GM12878 (cell line): ENCODE data around the gene CFL2. TPM values are rescaled to one million over a fixed set of nuclear protein-coding genes. Genes with fewer than 3 reads are reported as not detected.

ENCODE experiments used
- BHLHE40 ChIP-seq, 2 experiments: fragments of 450-650 bp in 1 of 2; IDR thresholded peaks; 2 replicates each; pipeline ENCODE4 v1.6.1; 2011 to 2017; ENCODE audit warnings: low read depth in 2 of 2, borderline replicate concordance in 1 of 2, improper control_type of control experiment in 1 of 2, low read length in 1 of 2, mild to moderate bottlenecking in 1 of 2
- CBX3 ChIP-seq: fragments of 200-600 bp; sonication (generic); IDR thresholded peaks from 2 replicates; pipeline ENCODE4 v1.6.1; 2016; ENCODE audit warnings: low read depth, borderline replicate concordance
- CTCF ChIP-seq, 3 experiments: IDR thresholded peaks in 2 of 3; conservative IDR thresholded peaks in 1 of 3; 2 replicates each; pipeline ENCODE4 v1.5.1; 2011; ENCODE audit warnings: low read depth in 3 of 3, low read length in 3 of 3, mild to moderate bottlenecking in 3 of 3, control low read depth in 2 of 3, moderate library complexity in 2 of 3, inconsistent platforms in 1 of 3, mixed read lengths in 1 of 3; ENCODE audit not compliant: control insufficient read depth in 2 of 3, insufficient read depth in 1 of 3; ENCODE audit errors: extremely low read depth in 1 of 3
- DPF2 ChIP-seq: fragments of 450-650 bp; IDR thresholded peaks from 2 replicates; pipeline ENCODE4 v1.6.1; 2017; ENCODE audit warnings: mild to moderate bottlenecking
- FOXM1 ChIP-seq: IDR thresholded peaks from 2 replicates; pipeline ENCODE4 v1.6.1; 2012; ENCODE audit warnings: low read depth, mild to moderate bottlenecking, inconsistent platforms, low read length, moderate library complexity
- HDAC2 ChIP-seq: fragments of 200-600 bp; sonication (generic); IDR thresholded peaks from 2 replicates; pipeline ENCODE4 v1.6.1; 2017
- JUND ChIP-seq: IDR thresholded peaks from 2 replicates; pipeline ENCODE4 v1.6.1; 2012; ENCODE audit warnings: low read depth, mild to moderate bottlenecking, low read length, improper control_type of control experiment, moderate library complexity
- MEF2A ChIP-seq: IDR thresholded peaks from 2 replicates; pipeline ENCODE4 v1.6.1; 2011; ENCODE audit warnings: low read depth, mild to moderate bottlenecking, low read length, moderate library complexity; ENCODE audit not compliant: insufficient read depth
- MLLT1 ChIP-seq: fragments of 450-650 bp; IDR thresholded peaks from 2 replicates; pipeline ENCODE4 v1.6.1; 2016; ENCODE audit warnings: mild to moderate bottlenecking
- MTA2 ChIP-seq: fragments of 450-650 bp; IDR thresholded peaks from 2 replicates; pipeline ENCODE4 v1.6.1; 2016; ENCODE audit warnings: low read depth, mild to moderate bottlenecking, moderate library complexity
- MTA3 ChIP-seq: IDR thresholded peaks from 2 replicates; pipeline ENCODE4 v1.6.1; 2012; ENCODE audit warnings: low read length, inconsistent platforms, borderline replicate concordance
- MYC ChIP-seq: IDR thresholded peaks from 2 replicates; pipeline ENCODE4 v1.6.1; 2011; ENCODE audit warnings: mild to moderate bottlenecking, low read length, moderate library complexity, inconsistent platforms; ENCODE audit not compliant: insufficient read depth, insufficient replicate concordance, insufficient read length, severe bottlenecking
- NFIC ChIP-seq: IDR thresholded peaks from 2 replicates; pipeline ENCODE4 v1.6.1; 2012; ENCODE audit warnings: low read depth, mild to moderate bottlenecking, inconsistent platforms, low read length, moderate library complexity
- NR2C2 ChIP-seq: IDR thresholded peaks from 2 replicates; pipeline ENCODE4 v1.6.1; 2011; ENCODE audit warnings: borderline replicate concordance, low read depth; ENCODE audit not compliant: control insufficient read depth, insufficient read length
- PAX8 ChIP-seq: fragments of 450-650 bp; IDR thresholded peaks from 2 replicates; pipeline ENCODE4 v1.6.1; 2017; ENCODE audit warnings: mild to moderate bottlenecking, moderate library complexity
- POLR2AphosphoS5 ChIP-seq: IDR thresholded peaks from 2 replicates; pipeline ENCODE4 v1.6.1; 2011; ENCODE audit warnings: mild to moderate bottlenecking, low read length, inconsistent platforms
- RAD21 ChIP-seq: IDR thresholded peaks from 2 replicates; pipeline ENCODE4 v1.6.1; 2011; ENCODE audit warnings: mild to moderate bottlenecking, low read depth, low read length, moderate library complexity; ENCODE audit not compliant: insufficient read depth
- RCOR1 ChIP-seq: conservative IDR thresholded peaks from 2 replicates; pipeline ENCODE4 v1.6.1; 2012; ENCODE audit warnings: low read depth, low read length, improper control_type of control experiment
- SRF ChIP-seq, 2 experiments: IDR thresholded peaks; 2 replicates each; pipeline ENCODE4 v1.6.1; 2011; ENCODE audit warnings: low read depth in 2 of 2, low read length in 2 of 2, mild to moderate bottlenecking in 1 of 2, moderate library complexity in 1 of 2
- USF1 ChIP-seq: IDR thresholded peaks from 2 replicates; pipeline ENCODE4 v1.6.1; 2011; ENCODE audit warnings: borderline replicate concordance, low read depth, mild to moderate bottlenecking, moderate library complexity, mixed read lengths, low read length; ENCODE audit not compliant: insufficient read depth; ENCODE audit errors: extremely low read length
- ZBTB33 ChIP-seq: fragments of 450-650 bp; IDR thresholded peaks from 2 replicates; pipeline ENCODE4 v1.6.1; 2017; ENCODE audit warnings: mild to moderate bottlenecking
- ZNF274 ChIP-seq: IDR thresholded peaks from one replicate; pipeline ENCODE4 v1.8.0; 2011; ENCODE audit not compliant: insufficient read length, insufficient read depth
- ZNF384 ChIP-seq: IDR thresholded peaks from 2 replicates; pipeline ENCODE4 v1.6.1; 2012; ENCODE audit warnings: low read depth, mild to moderate bottlenecking, low read length, improper control_type of control experiment, borderline replicate concordance
- ZNF622 ChIP-seq: fragments of 450-650 bp; IDR thresholded peaks from 2 replicates; pipeline ENCODE4 v1.6.1; 2017; ENCODE audit warnings: mild to moderate bottlenecking, inconsistent platforms
- polyA plus RNA-seq, 11 experiments: library from polyadenylated mRNA; depleted of rRNA in 4 of 11; unstranded in 6 of 11; stranded (reverse) in 5 of 11; fragments of >200 nt; fragmentation: Nextera tagmentation in 4 of 11; fragmentation: Illumina TruSeq in 1 of 11; extraction: Ambion mirVana in 4 of 11; extraction: Trizol in 1 of 11; gene quantifications; 1 replicate in 1 of 11; 2 replicates in 10 of 11; pipeline versions ENCODE4 v1.2.1 to v1.2.3, GENCODE V29; 2011 to 2016; ENCODE audit warnings: inconsistent platforms in 2 of 11, missing spikeins in 2 of 11, low read depth in 1 of 11
- total RNA-seq, 4 experiments: library from RNA; depleted of rRNA in 3 of 4; stranded (reverse); fragments of >200 nt in 3 of 4; fragmentation: Illumina TruSeq in 1 of 4; extraction: Trizol in 1 of 4; gene quantifications; 2 replicates each; pipeline versions ENCODE4 v1.2.1 to v1.2.3, GENCODE V29; 2013 to 2021

CFL2 gene
- total and polyA plus RNA-seq, 10 of the 15 experiments (the other 5 are each of a cell fraction or from before 2014, with no cell fraction given), result 4.7 to 13.4 (median 8.4) TPM

- no peak for TF ChIP-seq ZNF384
- no peak for TF ChIP-seq DPF2
- TF ChIP-seq MTA3, result no peak
- TF ChIP-seq RCOR1, result no peak
- peak; percentile 57; the same call in 1 of the 2 replicates for TF ChIP-seq POLR2AphosphoS5
- no peak for TF ChIP-seq NR2C2
- no peak for TF ChIP-seq FOXM1
- TF ChIP-seq CTCF (IDR thresholded peaks at IDR 0.05 in 2 of 3, conservative IDR thresholded peaks at IDR 0.05 in 1 of 3; ENCODE audit: control insufficient read depth in 2 of 3, extremely low read depth in 1 of 3, insufficient read depth in 1 of 3, low read depth in 3 of 3, low read length in 3 of 3), result no peak
- TF ChIP-seq HDAC2, result no peak
- peak; percentile 96 for TF ChIP-seq MEF2A
- TF ChIP-seq SRF (IDR thresholded peaks at IDR 0.05; ENCODE audit: low read depth in 2 of 2, low read length in 2 of 2), result peak in 1 of 2 experiments; percentile 70; a peak in 1 of 4 replicates
- no peak for TF ChIP-seq PAX8
- TF ChIP-seq RAD21, result no peak
- TF ChIP-seq NFIC, result peak; percentile 54
- TF ChIP-seq MTA2, result no peak
- no peak for TF ChIP-seq CBX3
- no peak for TF ChIP-seq ZBTB33
- no peak for TF ChIP-seq ZNF274
- no peak for TF ChIP-seq JUND
- no peak for TF ChIP-seq MLLT1
- no peak for TF ChIP-seq ZNF622
- TF ChIP-seq MYC, result no peak
- TF ChIP-seq USF1, result no peak
- 0 out of 4 replicates have a peak, but pooled peaks of 1 of the 2 experiments have one; percentile 11 for TF ChIP-seq BHLHE40 (IDR thresholded peaks at IDR 0.05; ENCODE audit: borderline replicate concordance in 1 of 2, low read depth in 2 of 2, low read length in 1 of 2)
Measured at GRCh38 chr14:34711169-34711568, 3.2 kb downstream of the CFL2 start (continued).
